Inflammatory macrophage treated with lipopolysaccharide for 4 hours (primary cell): ENCODE data around the gene POLDIP2.

Experiments used
- DNase-seq: peaks from one replicate; pipeline ENCODE4 v3.0.0-alpha.2; 2020

Gene POLDIP2

GRCh38 chr17:28357061-28357900, at the start of gene POLDIP2:
Gene POLDIP2 (minus strand): TSS chr17:28357527. CDS start chr17:28357448, 79 bp downstream.
- DNase-seq = peak; percentile 96

GRCh38 chr17:28406473-28406814, 49.1 kb upstream of the POLDIP2 start:
- DNase-seq = no peak

GRCh38 chr17:28405632-28406472, 48.5 kb upstream of the POLDIP2 start, which contains the start of gene SLC46A1:
Gene SLC46A1 (minus strand): TSS chr17:28406212. CDS start chr17:28406114, 98 bp downstream.
- no peak for DNase-seq

GRCh38 chr17:28404812-28405570, 47.7 kb upstream of the POLDIP2 start:
- no peak for DNase-seq

- no peak for DNase-seq
Measured at GRCh38 chr17:28404461-28404811, 47.1 kb upstream of the POLDIP2 start.

GRCh38 chr17:28404007-28404406, 46.7 kb upstream of the POLDIP2 start:
- peak; percentile 53 for DNase-seq

GRCh38 chr17:28402844-28403243, 45.5 kb upstream of the POLDIP2 start:
- no peak for DNase-seq

- no peak for DNase-seq
Measured at GRCh38 chr17:28402224-28402630, 44.9 kb upstream of the POLDIP2 start.

- no peak for DNase-seq
Measured at GRCh38 chr17:28399808-28400207, 42.5 kb upstream of the POLDIP2 start.

- DNase-seq = no peak
Measured at GRCh38 chr17:28398280-28398981, 41.1 kb upstream of the POLDIP2 start.

- no peak for DNase-seq
Measured at GRCh38 chr17:28397687-28398279, 40.5 kb upstream of the POLDIP2 start.

- no peak for DNase-seq
Measured at GRCh38 chr17:28397275-28397674, 39.9 kb upstream of the POLDIP2 start.

GRCh38 chr17:28396635-28397239, 39.4 kb upstream of the POLDIP2 start:
- DNase-seq = no peak

GRCh38 chr17:28395968-28396367, 38.6 kb upstream of the POLDIP2 start:
- no peak for DNase-seq

- DNase-seq = no peak
Measured at GRCh38 chr17:28395426-28395825, 38.1 kb upstream of the POLDIP2 start.

GRCh38 chr17:28394337-28395116, 37.2 kb upstream of the POLDIP2 start:
- DNase-seq = no peak

GRCh38 chr17:28392491-28392890, 35.2 kb upstream of the POLDIP2 start:
- no peak for DNase-seq

GRCh38 chr17:28391401-28391800, 34.1 kb upstream of the POLDIP2 start:
- DNase-seq = no peak

- no peak for DNase-seq
Measured at GRCh38 chr17:28390984-28391383, 33.7 kb upstream of the POLDIP2 start.

- no peak for DNase-seq
Measured at GRCh38 chr17:28390563-28390962, 33.2 kb upstream of the POLDIP2 start.

- DNase-seq = no peak
Measured at GRCh38 chr17:28390141-28390540, 32.8 kb upstream of the POLDIP2 start.
